Astrocyte (in vitro differentiated cells and primary cell): ENCODE data around the gene KANSL1L. TPM values are rescaled to one million over a fixed set of nuclear protein-coding genes. Genes with fewer than 3 reads are reported as not detected.

Experiments used
- DNase-seq: peaks from one replicate; pipeline ENCODE4 v3.0.0-alpha.2; 2010; ENCODE audit warnings: low read depth
- FAIRE-seq: peaks from 2 replicates; lab custom pipeline; 2011; peaks lifted over from hg19 to GRCh38; lab: Jason Lieb, UNC
- H2AFZ ChIP-seq: 2 replicates; pipeline ENCODE4 v1.6.0; 2012; ENCODE audit warnings: low read depth, low read length, inconsistent platforms
- H3K27ac ChIP-seq: 2 replicates; pipeline ENCODE4 v1.5.1; 2011; ENCODE audit warnings: low read depth, low read length, inconsistent platforms
- H3K27me3 ChIP-seq: 2 replicates; pipeline ENCODE4 v1.6.0; 2011; ENCODE audit warnings: low read length, inconsistent platforms; ENCODE audit not compliant: insufficient read depth
- H3K36me3 ChIP-seq: 2 replicates; pipeline ENCODE4 v1.5.1; 2011; ENCODE audit warnings: low read length, inconsistent platforms; ENCODE audit not compliant: insufficient read depth
- H3K4me1 ChIP-seq: 2 replicates; pipeline ENCODE4 v1.5.1; 2011; ENCODE audit warnings: low read length, inconsistent platforms; ENCODE audit not compliant: insufficient read depth
- H3K4me2 ChIP-seq: 2 replicates; pipeline ENCODE4 v1.6.0; 2012; ENCODE audit warnings: low read length, inconsistent platforms
- H3K4me3 ChIP-seq: 2 replicates; pipeline ENCODE4 v1.5.1; 2011; ENCODE audit warnings: low read depth, mild to moderate bottlenecking, low read length, inconsistent platforms; ENCODE audit not compliant: insufficient read depth
- H3K79me2 ChIP-seq: 2 replicates; pipeline ENCODE4 v1.6.0; 2012; ENCODE audit warnings: mild to moderate bottlenecking, low read length, inconsistent platforms; ENCODE audit not compliant: insufficient read depth
- H3K9ac ChIP-seq: 2 replicates; pipeline ENCODE4 v1.6.0; 2012; ENCODE audit warnings: mild to moderate bottlenecking, low read length, inconsistent platforms
- H3K9me3 ChIP-seq: 2 replicates; pipeline ENCODE4 v1.5.1; 2012; ENCODE audit warnings: low read depth, mild to moderate bottlenecking, low read length, inconsistent platforms; ENCODE audit not compliant: insufficient read depth
- H4K20me1 ChIP-seq: 2 replicates; pipeline ENCODE4 v1.6.0; 2012; ENCODE audit warnings: low read length, inconsistent platforms; ENCODE audit not compliant: insufficient read depth
- H3K27ac Mint-ChIP-seq: one replicate; pipeline ENCODE4 v1.8.0; 2021; ENCODE audit warnings: mild to moderate bottlenecking, mixed read lengths; ENCODE audit not compliant: unreplicated experiment
- H3K27me3 Mint-ChIP-seq: one replicate; pipeline ENCODE4 v1.8.0; 2021; ENCODE audit warnings: low read depth, mixed read lengths; ENCODE audit not compliant: unreplicated experiment
- H3K36me3 Mint-ChIP-seq: one replicate; pipeline ENCODE4 v1.8.0; 2021; ENCODE audit warnings: low read depth, mixed read lengths; ENCODE audit not compliant: unreplicated experiment
- H3K4me1 Mint-ChIP-seq: one replicate; pipeline ENCODE4 v1.8.0; 2021; ENCODE audit warnings: low read depth, mixed read lengths; ENCODE audit not compliant: unreplicated experiment
- H3K4me3 Mint-ChIP-seq: one replicate; pipeline ENCODE4 v1.8.0; 2021; ENCODE audit warnings: mild to moderate bottlenecking, moderate library complexity, mixed read lengths; ENCODE audit not compliant: unreplicated experiment
- H3K9me3 Mint-ChIP-seq: one replicate; pipeline ENCODE4 v1.8.0; 2021; ENCODE audit warnings: mild to moderate bottlenecking, mixed read lengths; ENCODE audit not compliant: unreplicated experiment
- CTCF ChIP-seq: IDR thresholded peaks from 2 replicates; pipeline ENCODE4 v1.5.1; 2011; ENCODE audit warnings: low read depth, mild to moderate bottlenecking, inconsistent platforms, low read length, moderate library complexity; ENCODE audit not compliant: insufficient read depth
- EZH2 ChIP-seq: IDR thresholded peaks from 2 replicates; pipeline ENCODE4 v1.6.1; 2012; ENCODE audit warnings: mild to moderate bottlenecking, low read length, inconsistent platforms; ENCODE audit not compliant: insufficient read depth
- total RNA-seq: library from RNA; stranded (reverse); gene quantifications from 2 replicates; pipeline ENCODE4 v1.2.1, GENCODE V29; 2021

KANSL1L gene
- total RNA-seq, 1 donor from 2014 or later: 7.5 TPM

- Mint-ChIP-seq H3K27ac (no peak overlapping the region), H3K27me3 (peaks cover 2% of the 10 kb centered on the region), H3K4me3 (no peak overlapping the region), H3K36me3 (no peaks in the 10 kb centered on the region), H3K4me1 (peaks cover 5% of the 10 kb centered on the region), H3K9me3 (no peaks in the 10 kb centered on the region)
- H2AFZ ChIP-seq: no peak overlapping the region
- no peak overlapping the region for H3K27ac ChIP-seq
- H3K4me2 ChIP-seq: peak overlapping the region; percentile 46
- no peaks in the 10 kb centered on the region for H3K27me3 ChIP-seq
- no peaks in the 10 kb centered on the region for H3K9me3 ChIP-seq
- FAIRE-seq (no peak), DNase-seq (peak; percentile 53)
- peaks cover 9% of the 10 kb centered on the region for H3K4me1 ChIP-seq
- H3K36me3 ChIP-seq: no peaks in the 10 kb centered on the region
- H3K9ac ChIP-seq: no peak overlapping the region
- no peaks in the 10 kb centered on the region for H3K79me2 ChIP-seq
- no peaks in the 10 kb centered on the region for H4K20me1 ChIP-seq
- H3K4me3 ChIP-seq: no peak overlapping the region
- TF ChIP-seq CTCF (no peak), EZH2 (no peak)
These were observed 27.1 kb upstream of the KANSL1L start for GRCh38 chr2:210198326-210198725.

- no peaks in the 10 kb centered on the region for H3K9me3 ChIP-seq
- no peaks in the 10 kb centered on the region for H3K79me2 ChIP-seq
- H3K27ac ChIP-seq: no peak overlapping the region
- H3K4me3 Mint-ChIP-seq: no peak overlapping the region
- FAIRE-seq (no peak), DNase-seq (no peak)
- H4K20me1 ChIP-seq: no peaks in the 10 kb centered on the region
- no peaks in the 10 kb centered on the region for H3K36me3 Mint-ChIP-seq
- H3K27me3 ChIP-seq: no peaks in the 10 kb centered on the region
- no peak overlapping the region for H3K4me3 ChIP-seq
- no peak overlapping the region for H3K27ac Mint-ChIP-seq
- peaks cover 5% of the 10 kb centered on the region for H3K4me1 Mint-ChIP-seq
- no peaks in the 10 kb centered on the region for H3K27me3 Mint-ChIP-seq
- no peak overlapping the region for H2AFZ ChIP-seq
- H3K4me1 ChIP-seq: peaks cover 9% of the 10 kb centered on the region
- H3K9me3 Mint-ChIP-seq: no peaks in the 10 kb centered on the region
- H3K9ac ChIP-seq: no peak overlapping the region
- no peaks in the 10 kb centered on the region for H3K36me3 ChIP-seq
- H3K4me2 ChIP-seq: no peak overlapping the region
- TF ChIP-seq CTCF: no peak
- no peak for TF ChIP-seq EZH2
These were observed 26.5 kb upstream of the KANSL1L start for GRCh38 chr2:210197720-210198119.

GRCh38 chr2:210195101-210195852 lies 24.1 kb upstream of the KANSL1L start:
- peak; percentile 79 for FAIRE-seq
- H3K9ac ChIP-seq: peak overlapping the region; percentile 55
- H3K36me3 ChIP-seq: no peaks in the 10 kb centered on the region
- no peaks in the 10 kb centered on the region for H3K27me3 ChIP-seq
- Mint-ChIP-seq H3K27ac (no peak overlapping the region), H3K4me1 (peaks cover 5% of the 10 kb centered on the region), H3K27me3 (no peaks in the 10 kb centered on the region), H3K9me3 (no peaks in the 10 kb centered on the region), H3K4me3 (no peak overlapping the region), H3K36me3 (no peaks in the 10 kb centered on the region)
- peak overlapping the region; percentile 0 for H2AFZ ChIP-seq
- H3K9me3 ChIP-seq: no peaks in the 10 kb centered on the region
- H3K27ac ChIP-seq: no peak overlapping the region
- TF ChIP-seq CTCF (peak; percentile 56), EZH2 (no peak)
- peaks cover 9% of the 10 kb centered on the region for H3K4me1 ChIP-seq
- no peaks in the 10 kb centered on the region for H4K20me1 ChIP-seq
- H3K4me2 ChIP-seq: peak overlapping the region; percentile 83
- no peaks in the 10 kb centered on the region for H3K79me2 ChIP-seq
- peak overlapping the region; percentile 19 for H3K4me3 ChIP-seq
- DNase-seq: peak; percentile 22
